ENCODE data around the gene KPNA6. TPM values are rescaled to one million over a fixed set of nuclear protein-coding genes. Genes with fewer than 3 reads are reported as not detected.

KPNA6 gene
- total and polyA plus RNA-seq, 9 of the 15 experiments (the other 6 are each of a cell fraction or from before 2014, with no cell fraction given), result 20.1 to 54.6 (median 32.2) TPM

DNA sequence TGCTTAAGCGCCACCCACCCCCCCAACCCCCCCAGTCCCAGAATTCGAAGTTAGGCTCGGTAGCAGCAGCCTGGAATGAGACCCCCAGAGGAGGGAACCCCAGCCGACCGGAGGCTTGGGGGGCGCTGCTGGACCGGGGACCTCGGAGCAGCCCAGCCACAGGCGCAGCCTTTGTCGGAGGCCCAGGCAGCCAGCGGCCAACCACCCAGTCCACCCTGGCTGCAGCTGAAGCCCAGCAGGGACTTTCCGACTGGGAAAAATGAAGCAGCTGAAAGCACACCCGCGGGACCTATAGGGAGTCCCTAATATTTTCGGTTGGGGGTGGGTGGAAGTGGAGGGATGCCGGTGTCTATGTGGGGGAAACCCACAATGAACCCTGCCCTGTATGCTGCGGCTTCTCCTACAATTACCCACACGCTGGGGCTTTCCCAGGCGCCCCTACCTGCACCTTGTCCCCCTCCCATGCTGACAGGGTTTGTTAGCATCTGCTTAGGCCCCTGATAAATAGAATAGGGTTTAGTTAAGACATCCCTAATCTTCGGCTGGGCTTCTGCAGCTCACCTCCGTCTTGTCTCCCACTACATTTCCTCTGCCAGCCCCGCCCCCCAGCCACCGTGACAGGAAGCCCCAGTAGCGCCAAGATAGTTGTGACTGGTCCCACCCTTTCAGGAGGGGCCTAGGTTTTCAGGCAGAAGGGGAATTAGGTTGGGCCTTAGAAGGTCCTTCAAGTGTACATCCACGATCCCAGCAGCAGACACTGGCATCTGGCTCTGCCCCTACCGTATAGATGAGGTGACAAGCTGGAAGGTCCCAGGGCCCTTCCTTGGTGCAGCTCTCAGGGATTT lies 93.4 kb downstream of the KPNA6 start (continued):
- TF ChIP-seq, protein P1, sequence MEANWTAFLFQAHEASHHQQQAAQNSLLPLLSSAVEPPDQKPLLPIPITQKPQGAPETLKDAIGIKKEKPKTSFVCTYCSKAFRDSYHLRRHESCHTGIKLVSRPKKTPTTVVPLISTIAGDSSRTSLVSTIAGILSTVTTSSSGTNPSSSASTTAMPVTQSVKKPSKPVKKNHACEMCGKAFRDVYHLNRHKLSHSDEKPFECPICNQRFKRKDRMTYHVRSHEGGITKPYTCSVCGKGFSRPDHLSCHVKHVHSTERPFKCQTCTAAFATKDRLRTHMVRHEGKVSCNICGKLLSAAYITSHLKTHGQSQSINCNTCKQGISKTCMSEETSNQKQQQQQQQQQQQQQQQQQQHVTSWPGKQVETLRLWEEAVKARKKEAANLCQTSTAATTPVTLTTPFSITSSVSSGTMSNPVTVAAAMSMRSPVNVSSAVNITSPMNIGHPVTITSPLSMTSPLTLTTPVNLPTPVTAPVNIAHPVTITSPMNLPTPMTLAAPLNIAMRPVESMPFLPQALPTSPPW (CRISPR knock-in tag; IDR thresholded peaks at IDR 0.05), result peak; percentile 46; the same call in 1 of the 2 replicates
- TF ChIP-seq SPI1 (IDR thresholded peaks at IDR 0.05; ENCODE audit: borderline replicate concordance, low read depth, low read length), result peak; percentile 55; the same call in 1 of the 2 replicates
- TF ChIP-seq XRCC3 (IDR thresholded peaks at IDR 0.05), result no peak
- no peak for TF ChIP-seq ZNF778 (CRISPR knock-in tag; IDR thresholded peaks at IDR 0.05)
- TF ChIP-seq COPS2 (conservative IDR thresholded peaks at IDR 0.05), result no peak
- TF ChIP-seq SNRNP70 (optimal IDR thresholded peaks at IDR 0.05; ENCODE audit: low read depth, low read length), result no peak
- TF ChIP-seq ZNF12 (CRISPR knock-in tag; IDR thresholded peaks at IDR 0.05), result no peak
- TF ChIP-seq GTF2E2 (tag; IDR thresholded peaks at IDR 0.05), result no peak
- TF ChIP-seq, protein P2, sequence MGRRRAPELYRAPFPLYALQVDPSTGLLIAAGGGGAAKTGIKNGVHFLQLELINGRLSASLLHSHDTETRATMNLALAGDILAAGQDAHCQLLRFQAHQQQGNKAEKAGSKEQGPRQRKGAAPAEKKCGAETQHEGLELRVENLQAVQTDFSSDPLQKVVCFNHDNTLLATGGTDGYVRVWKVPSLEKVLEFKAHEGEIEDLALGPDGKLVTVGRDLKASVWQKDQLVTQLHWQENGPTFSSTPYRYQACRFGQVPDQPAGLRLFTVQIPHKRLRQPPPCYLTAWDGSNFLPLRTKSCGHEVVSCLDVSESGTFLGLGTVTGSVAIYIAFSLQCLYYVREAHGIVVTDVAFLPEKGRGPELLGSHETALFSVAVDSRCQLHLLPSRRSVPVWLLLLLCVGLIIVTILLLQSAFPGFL (CRISPR knock-in tag; IDR thresholded peaks at IDR 0.05), result no peak
- no peak for TF ChIP-seq NFXL1 (CRISPR knock-in tag; IDR thresholded peaks at IDR 0.05)
- no peak for TF ChIP-seq ZNF431 (CRISPR knock-in tag; IDR thresholded peaks at IDR 0.05)
- no peak for TF ChIP-seq SMARCC2 (IDR thresholded peaks at IDR 0.05; ENCODE audit: low read depth)
- TF ChIP-seq, protein P3, sequence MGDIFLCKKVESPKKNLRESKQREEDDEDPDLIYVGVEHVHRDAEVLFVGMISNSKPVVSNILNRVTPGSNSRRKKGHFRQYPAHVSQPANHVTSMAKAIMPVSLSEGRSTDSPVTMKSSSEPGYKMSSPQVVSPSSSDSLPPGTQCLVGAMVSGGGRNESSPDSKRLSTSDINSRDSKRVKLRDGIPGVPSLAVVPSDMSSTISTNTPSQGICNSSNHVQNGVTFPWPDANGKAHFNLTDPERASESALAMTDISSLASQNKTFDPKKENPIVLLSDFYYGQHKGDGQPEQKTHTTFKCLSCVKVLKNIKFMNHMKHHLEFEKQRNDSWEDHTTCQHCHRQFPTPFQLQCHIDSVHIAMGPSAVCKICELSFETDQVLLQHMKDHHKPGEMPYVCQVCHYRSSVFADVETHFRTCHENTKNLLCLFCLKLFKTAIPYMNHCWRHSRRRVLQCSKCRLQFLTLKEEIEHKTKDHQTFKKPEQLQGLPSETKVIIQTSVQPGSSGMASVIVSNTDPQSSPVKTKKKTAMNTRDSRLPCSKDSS (IDR thresholded peaks at IDR 0.05; ENCODE audit: low read depth, partially characterized antibody), result no peak
- TF ChIP-seq ZNF445 (CRISPR knock-in tag; IDR thresholded peaks at IDR 0.05; ENCODE audit: low read depth), result no peak
- TF ChIP-seq POU5F1 (IDR thresholded peaks at IDR 0.05; ENCODE audit: borderline replicate concordance, low read depth, low read length, partially characterized antibody), result no peak
- TF ChIP-seq RFX7 (CRISPR knock-in tag; IDR thresholded peaks at IDR 0.05), result no peak
- TF ChIP-seq HDAC3 (IDR thresholded peaks at IDR 0.05; ENCODE audit: borderline replicate concordance, partially characterized antibody), result no peak
- no peak for TF ChIP-seq ZNF212 (CRISPR knock-in tag; IDR thresholded peaks at IDR 0.05)
- peak; percentile 60 for TF ChIP-seq TBP (optimal IDR thresholded peaks at IDR 0.05; ENCODE audit: low read depth, low read length)
- no peak for TF ChIP-seq ZNF41 (CRISPR knock-in tag; conservative IDR thresholded peaks at IDR 0.05)
- no peak for TF ChIP-seq YBX1 (IDR thresholded peaks at IDR 0.05)
- TF ChIP-seq HMG20B (CRISPR knock-in tag; IDR thresholded peaks at IDR 0.05), result no peak
- no peak for TF ChIP-seq PHF21A (IDR thresholded peaks at IDR 0.05; ENCODE audit: borderline replicate concordance, low read depth)
- peak; percentile 46; the same call in 1 of the 2 replicates for TF ChIP-seq PHF8 (IDR thresholded peaks at IDR 0.05; ENCODE audit: borderline replicate concordance, low read length)
- peak; percentile 2 for TF ChIP-seq HMGN3 (IDR thresholded peaks at IDR 0.05; ENCODE audit: borderline replicate concordance, extremely low read depth, insufficient read length, low read depth, low read length)
